Ishikawa (cell line): ENCODE measurements around the gene NCAPG2.

Source experiments
- CEBPB ChIP-seq: IDR thresholded peaks from 2 replicates; pipeline ENCODE4 v1.6.1; 2012
- CREB1 ChIP-seq: IDR thresholded peaks from 2 replicates; pipeline ENCODE4 v1.6.1; 2012; ENCODE audit warnings: low read depth
- EGR1 ChIP-seq: IDR thresholded peaks from 2 replicates; pipeline ENCODE4 v1.6.1; 2012
- EP300 ChIP-seq: IDR thresholded peaks from 2 replicates; pipeline ENCODE4 v1.6.1; 2012; ENCODE audit warnings: borderline replicate concordance
- FOXM1 ChIP-seq: IDR thresholded peaks from 2 replicates; pipeline ENCODE4 v1.6.1; 2012; ENCODE audit warnings: low read depth, borderline replicate concordance
- NFIC ChIP-seq: IDR thresholded peaks from 2 replicates; pipeline ENCODE4 v1.6.1; 2012
- TAF1 ChIP-seq: IDR thresholded peaks from 2 replicates; pipeline ENCODE4 v1.6.1; 2012; ENCODE audit warnings: low read depth, mild to moderate bottlenecking
- TEAD4 ChIP-seq: IDR thresholded peaks from 2 replicates; pipeline ENCODE4 v1.6.1; 2012
- YY1 ChIP-seq: IDR thresholded peaks from 2 replicates; pipeline ENCODE4 v1.6.1; 2012; ENCODE audit warnings: low read depth
- TF ChIP-seq, protein P1 (sequence below): IDR thresholded peaks from 2 replicates; pipeline ENCODE4 v1.6.1; 2012; ENCODE audit warnings: low read depth, mild to moderate bottlenecking
- TF ChIP-seq, protein P2 (sequence below): IDR thresholded peaks from 2 replicates; pipeline ENCODE4 v1.6.1; 2012

DNA sequence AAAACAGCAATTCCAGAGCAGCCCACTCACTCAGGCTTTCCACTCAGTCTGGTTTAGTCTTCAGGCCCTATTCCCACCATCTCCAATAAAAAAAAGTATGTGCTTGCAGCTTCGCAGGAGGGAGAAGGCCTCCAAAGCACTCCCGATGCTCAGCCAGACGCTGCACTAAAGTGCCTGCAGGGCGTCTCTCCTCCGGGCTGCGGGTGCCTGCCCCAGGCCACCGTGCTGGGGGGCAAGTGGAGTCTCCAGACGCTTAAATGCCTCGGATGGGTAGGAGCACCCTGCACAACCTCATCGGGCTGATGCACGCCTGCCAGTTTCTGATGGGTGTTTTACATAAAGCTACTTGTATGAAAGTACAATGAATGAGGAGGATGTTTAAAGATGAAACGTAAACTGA lies 31.3 kb upstream of the NCAPG2 start:
- no peak for TF ChIP-seq TAF1
- TF ChIP-seq CREB1, result no peak
- no peak for TF ChIP-seq EP300
- TF ChIP-seq, protein P1, sequence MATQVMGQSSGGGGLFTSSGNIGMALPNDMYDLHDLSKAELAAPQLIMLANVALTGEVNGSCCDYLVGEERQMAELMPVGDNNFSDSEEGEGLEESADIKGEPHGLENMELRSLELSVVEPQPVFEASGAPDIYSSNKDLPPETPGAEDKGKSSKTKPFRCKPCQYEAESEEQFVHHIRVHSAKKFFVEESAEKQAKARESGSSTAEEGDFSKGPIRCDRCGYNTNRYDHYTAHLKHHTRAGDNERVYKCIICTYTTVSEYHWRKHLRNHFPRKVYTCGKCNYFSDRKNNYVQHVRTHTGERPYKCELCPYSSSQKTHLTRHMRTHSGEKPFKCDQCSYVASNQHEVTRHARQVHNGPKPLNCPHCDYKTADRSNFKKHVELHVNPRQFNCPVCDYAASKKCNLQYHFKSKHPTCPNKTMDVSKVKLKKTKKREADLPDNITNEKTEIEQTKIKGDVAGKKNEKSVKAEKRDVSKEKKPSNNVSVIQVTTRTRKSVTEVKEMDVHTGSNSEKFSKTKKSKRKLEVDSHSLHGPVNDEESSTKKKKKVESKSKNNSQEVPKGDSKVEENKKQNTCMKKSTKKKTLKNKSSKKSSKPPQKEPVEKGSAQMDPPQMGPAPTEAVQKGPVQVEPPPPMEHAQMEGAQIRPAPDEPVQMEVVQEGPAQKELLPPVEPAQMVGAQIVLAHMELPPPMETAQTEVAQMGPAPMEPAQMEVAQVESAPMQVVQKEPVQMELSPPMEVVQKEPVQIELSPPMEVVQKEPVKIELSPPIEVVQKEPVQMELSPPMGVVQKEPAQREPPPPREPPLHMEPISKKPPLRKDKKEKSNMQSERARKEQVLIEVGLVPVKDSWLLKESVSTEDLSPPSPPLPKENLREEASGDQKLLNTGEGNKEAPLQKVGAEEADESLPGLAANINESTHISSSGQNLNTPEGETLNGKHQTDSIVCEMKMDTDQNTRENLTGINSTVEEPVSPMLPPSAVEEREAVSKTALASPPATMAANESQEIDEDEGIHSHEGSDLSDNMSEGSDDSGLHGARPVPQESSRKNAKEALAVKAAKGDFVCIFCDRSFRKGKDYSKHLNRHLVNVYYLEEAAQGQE, result no peak
- TF ChIP-seq CEBPB, result no peak
- no peak for TF ChIP-seq NFIC
- TF ChIP-seq YY1, result no peak
- no peak for TF ChIP-seq TEAD4
- TF ChIP-seq, protein P2, sequence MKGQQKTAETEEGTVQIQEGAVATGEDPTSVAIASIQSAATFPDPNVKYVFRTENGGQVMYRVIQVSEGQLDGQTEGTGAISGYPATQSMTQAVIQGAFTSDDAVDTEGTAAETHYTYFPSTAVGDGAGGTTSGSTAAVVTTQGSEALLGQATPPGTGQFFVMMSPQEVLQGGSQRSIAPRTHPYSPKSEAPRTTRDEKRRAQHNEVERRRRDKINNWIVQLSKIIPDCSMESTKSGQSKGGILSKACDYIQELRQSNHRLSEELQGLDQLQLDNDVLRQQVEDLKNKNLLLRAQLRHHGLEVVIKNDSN, result no peak
- TF ChIP-seq EGR1, result no peak
- no peak for TF ChIP-seq FOXM1
